Neural cell (in vitro differentiated cells): Measurements from ENCODE around the gene GAN.

Experiments used
- EP300 ChIP-seq: fragments of 450-650 bp; conservative IDR thresholded peaks from 2 replicates; pipeline ENCODE4 v1.6.1; 2014; ENCODE audit warnings: antibody characterized with exemption, mild to moderate bottlenecking, moderate library complexity; ENCODE audit not compliant: poor library complexity, severe bottlenecking
- EZH2 ChIP-seq: fragments of 200-600, 300-800 bp; shearing (Covaris generic), sonication (generic); IDR thresholded peaks from 2 replicates; pipeline ENCODE4 v1.6.1; 2014; ENCODE audit warnings: antibody characterized with exemption, low read length, borderline replicate concordance, mild to moderate bottlenecking; ENCODE audit not compliant: insufficient read depth, poor library complexity, severe bottlenecking
- MXI1 ChIP-seq: fragments of 450-650 bp; conservative IDR thresholded peaks from 2 replicates; pipeline ENCODE4 v1.6.1; 2014; ENCODE audit warnings: antibody characterized with exemption, mild to moderate bottlenecking; ENCODE audit not compliant: poor library complexity, severe bottlenecking
- POLR2AphosphoS5 ChIP-seq: IDR thresholded peaks from 2 replicates; pipeline ENCODE4 v1.6.1; 2012
- RAD21 ChIP-seq: fragments of 450-650 bp; conservative IDR thresholded peaks from 2 replicates; pipeline ENCODE4 v1.6.1; 2014; ENCODE audit warnings: antibody characterized with exemption, mild to moderate bottlenecking, moderate library complexity
- TAF1 ChIP-seq: IDR thresholded peaks from 2 replicates; pipeline ENCODE4 v1.6.1; 2012; ENCODE audit warnings: low read depth
- TF ChIP-seq, protein P1 (sequence below): fragments of 450-650 bp; IDR thresholded peaks from 2 replicates; pipeline ENCODE4 v1.5.1; 2014; ENCODE audit warnings: antibody characterized with exemption, mild to moderate bottlenecking, moderate library complexity; ENCODE audit not compliant: poor library complexity, severe bottlenecking
- TF ChIP-seq, protein P2 (sequence below): IDR thresholded peaks from 2 replicates; pipeline ENCODE4 v1.6.1; 2012; ENCODE audit warnings: borderline replicate concordance

GRCh38 chr16:81374550-81374949 lies 59.8 kb downstream of the GAN start:
- TF ChIP-seq, protein P1, sequence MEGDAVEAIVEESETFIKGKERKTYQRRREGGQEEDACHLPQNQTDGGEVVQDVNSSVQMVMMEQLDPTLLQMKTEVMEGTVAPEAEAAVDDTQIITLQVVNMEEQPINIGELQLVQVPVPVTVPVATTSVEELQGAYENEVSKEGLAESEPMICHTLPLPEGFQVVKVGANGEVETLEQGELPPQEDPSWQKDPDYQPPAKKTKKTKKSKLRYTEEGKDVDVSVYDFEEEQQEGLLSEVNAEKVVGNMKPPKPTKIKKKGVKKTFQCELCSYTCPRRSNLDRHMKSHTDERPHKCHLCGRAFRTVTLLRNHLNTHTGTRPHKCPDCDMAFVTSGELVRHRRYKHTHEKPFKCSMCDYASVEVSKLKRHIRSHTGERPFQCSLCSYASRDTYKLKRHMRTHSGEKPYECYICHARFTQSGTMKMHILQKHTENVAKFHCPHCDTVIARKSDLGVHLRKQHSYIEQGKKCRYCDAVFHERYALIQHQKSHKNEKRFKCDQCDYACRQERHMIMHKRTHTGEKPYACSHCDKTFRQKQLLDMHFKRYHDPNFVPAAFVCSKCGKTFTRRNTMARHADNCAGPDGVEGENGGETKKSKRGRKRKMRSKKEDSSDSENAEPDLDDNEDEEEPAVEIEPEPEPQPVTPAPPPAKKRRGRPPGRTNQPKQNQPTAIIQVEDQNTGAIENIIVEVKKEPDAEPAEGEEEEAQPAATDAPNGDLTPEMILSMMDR, result no peak
- no peak for TF ChIP-seq EZH2
- TF ChIP-seq, protein P2, sequence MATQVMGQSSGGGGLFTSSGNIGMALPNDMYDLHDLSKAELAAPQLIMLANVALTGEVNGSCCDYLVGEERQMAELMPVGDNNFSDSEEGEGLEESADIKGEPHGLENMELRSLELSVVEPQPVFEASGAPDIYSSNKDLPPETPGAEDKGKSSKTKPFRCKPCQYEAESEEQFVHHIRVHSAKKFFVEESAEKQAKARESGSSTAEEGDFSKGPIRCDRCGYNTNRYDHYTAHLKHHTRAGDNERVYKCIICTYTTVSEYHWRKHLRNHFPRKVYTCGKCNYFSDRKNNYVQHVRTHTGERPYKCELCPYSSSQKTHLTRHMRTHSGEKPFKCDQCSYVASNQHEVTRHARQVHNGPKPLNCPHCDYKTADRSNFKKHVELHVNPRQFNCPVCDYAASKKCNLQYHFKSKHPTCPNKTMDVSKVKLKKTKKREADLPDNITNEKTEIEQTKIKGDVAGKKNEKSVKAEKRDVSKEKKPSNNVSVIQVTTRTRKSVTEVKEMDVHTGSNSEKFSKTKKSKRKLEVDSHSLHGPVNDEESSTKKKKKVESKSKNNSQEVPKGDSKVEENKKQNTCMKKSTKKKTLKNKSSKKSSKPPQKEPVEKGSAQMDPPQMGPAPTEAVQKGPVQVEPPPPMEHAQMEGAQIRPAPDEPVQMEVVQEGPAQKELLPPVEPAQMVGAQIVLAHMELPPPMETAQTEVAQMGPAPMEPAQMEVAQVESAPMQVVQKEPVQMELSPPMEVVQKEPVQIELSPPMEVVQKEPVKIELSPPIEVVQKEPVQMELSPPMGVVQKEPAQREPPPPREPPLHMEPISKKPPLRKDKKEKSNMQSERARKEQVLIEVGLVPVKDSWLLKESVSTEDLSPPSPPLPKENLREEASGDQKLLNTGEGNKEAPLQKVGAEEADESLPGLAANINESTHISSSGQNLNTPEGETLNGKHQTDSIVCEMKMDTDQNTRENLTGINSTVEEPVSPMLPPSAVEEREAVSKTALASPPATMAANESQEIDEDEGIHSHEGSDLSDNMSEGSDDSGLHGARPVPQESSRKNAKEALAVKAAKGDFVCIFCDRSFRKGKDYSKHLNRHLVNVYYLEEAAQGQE, result no peak
- TF ChIP-seq POLR2AphosphoS5, result no peak
- no peak for TF ChIP-seq TAF1
- no peak for TF ChIP-seq MXI1
- TF ChIP-seq RAD21, result no peak
- TF ChIP-seq EP300, result no peak
